GM18520 (cell line): ENCODE data around the gene ZBTB47.

Source experiments
- ATAC-seq: cut with Tn5 transposase; IDR thresholded peaks from one replicate; pipeline ENCODE4 v1.9.1; 2021; ENCODE audit not compliant: unreplicated experiment

ZBTB47 gene

DNA sequence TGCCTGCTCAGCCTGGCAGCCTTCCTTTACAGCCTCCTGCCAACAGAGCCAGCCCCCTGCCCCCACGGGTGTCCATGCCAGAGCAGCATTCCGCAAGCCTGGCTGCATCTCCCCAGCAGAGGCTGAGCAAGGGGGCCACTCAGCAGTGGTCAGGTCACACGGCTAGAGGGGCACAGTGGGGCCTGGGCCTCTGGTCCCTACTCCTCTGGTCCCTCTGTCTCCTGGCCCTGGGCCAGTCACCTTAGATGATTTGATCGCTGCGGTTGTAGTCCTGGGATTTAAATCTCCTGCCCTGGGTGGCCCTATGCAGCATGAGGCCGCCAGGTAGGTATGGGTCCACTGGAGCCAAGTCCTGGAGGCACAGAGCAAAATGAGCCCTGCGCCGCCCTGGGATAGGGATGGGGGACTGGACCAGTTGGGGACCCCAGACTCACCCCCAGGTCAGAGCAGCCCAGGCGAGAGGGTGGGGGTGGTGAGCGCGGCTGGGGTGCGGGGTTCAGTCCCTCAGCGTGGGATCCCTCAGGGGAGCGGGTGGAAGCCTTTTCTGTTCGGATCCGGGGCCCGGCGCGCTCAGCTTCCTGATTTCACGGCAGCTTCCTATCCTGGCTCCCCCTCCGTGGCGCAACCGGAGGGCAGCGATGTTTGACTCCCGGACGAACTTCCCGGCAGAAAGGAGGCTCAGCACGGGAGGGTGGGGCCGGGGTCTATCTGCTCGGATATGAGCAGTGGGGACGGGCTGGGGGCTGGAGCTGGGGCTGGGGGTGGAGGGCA, at the start of gene ZBTB47:
ZBTB47 (plus strand) TSS at position 138 of the 771 bp plus-strand sequence. CDS start 4,659 bp downstream, outside the sequence.
- ATAC-seq, result no peak

DNA sequence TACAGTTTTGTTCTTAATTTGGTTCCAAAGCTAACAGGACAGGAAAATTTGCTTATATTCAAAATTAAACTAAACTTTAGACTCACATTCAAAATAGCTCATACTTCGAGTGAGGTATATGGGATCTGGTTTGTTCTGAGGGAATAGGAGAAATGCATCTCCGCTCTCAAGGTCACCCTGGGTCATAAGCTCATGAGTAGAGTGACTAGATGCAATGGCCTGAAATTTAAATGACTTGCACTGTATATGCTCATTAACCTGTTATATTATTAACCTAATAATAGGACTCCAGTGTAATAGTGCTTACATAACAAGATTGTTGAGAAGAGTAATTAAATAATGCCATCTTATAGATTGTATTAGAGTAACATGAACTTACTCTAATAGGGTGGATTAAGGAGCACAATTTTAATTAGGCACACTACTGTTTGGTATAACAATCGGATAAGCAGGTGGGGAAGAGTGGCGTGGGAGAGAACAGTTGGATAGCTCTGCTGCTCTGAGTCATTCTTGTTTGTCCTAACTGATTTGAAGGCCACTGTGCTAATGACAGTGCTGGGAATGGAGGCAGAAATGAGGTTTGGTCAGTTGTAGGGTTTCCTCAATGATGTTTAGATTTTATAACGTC, 47.8 kb upstream of the ZBTB47 start:
- ATAC-seq, result no peak

DNA sequence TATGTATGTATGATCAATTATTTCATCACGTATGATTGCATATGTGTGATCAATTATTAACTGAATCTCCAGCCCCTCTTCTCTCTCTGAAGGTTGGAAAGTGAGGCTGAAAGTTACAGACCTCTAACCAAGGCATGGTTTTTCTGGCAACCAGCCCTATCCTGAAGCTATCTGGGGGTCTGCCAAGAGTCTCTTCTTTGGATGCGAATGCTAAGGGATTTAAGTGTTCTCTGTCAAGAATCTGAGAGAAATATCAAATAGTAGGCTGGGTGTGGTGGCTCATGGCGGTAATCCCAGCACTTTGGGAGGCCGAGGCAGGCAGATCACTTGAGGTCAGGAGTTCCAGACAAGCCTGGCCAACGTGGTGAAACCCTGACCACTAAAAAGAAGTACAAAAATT, 44.9 kb upstream of the ZBTB47 start:
- ATAC-seq, result no peak

DNA sequence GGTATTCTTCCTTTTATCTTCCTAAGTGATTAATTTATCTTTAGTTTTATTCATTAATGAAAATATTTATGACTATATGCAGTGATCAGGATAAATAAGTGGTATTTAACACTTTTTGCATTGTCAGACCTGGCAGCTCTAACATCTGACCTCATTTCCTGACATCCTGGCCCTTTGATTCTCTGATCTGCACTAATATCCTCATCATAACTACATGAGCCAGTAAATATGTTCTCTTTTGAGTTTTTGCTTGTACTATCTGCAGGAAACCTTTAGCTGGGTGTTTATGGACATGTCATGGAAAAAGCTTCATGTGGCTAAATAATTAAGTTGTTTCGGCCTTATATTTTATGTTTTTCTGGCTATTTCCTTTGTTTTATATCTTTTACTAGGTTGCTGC, 42.5 kb upstream of the ZBTB47 start:
- no peak for ATAC-seq

DNA sequence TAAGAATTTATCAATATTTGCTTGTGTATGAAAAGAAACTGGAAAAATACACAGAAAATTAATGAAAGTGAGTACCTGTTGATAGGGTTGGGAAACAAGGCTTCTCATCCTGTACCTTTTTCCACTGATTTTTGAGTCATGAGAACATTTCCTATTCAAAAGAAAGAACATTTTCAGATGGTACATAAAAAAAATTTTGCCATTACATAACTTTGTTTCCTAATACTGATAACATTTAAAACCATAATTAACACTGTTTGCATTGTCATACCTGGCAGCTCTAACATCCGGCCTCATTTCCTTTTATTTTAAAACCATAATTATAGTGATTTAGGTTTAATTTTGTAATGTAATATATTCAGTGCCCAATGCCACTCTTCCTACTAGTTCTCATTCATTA, 41.3 kb upstream of the ZBTB47 start:
- no peak for ATAC-seq

DNA sequence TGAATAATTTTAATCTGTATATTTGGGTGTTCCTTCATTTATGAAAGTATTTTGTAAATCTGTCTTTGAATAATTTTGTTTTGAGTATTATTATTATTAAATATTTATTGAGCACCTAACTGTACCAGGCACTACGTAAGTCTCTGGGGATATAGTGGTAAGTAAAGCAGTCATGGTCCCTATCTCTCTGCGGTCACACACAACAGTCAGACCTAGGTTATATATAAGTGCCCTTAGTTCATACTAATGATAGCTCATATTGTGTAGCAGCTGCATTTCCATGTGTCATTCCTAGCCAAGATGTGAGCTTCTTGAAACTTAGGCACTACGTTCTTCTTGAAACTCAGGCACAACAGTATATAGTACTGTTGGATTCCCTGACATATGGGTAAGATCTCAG, 40.6 kb upstream of the ZBTB47 start:
- no peak for ATAC-seq

DNA sequence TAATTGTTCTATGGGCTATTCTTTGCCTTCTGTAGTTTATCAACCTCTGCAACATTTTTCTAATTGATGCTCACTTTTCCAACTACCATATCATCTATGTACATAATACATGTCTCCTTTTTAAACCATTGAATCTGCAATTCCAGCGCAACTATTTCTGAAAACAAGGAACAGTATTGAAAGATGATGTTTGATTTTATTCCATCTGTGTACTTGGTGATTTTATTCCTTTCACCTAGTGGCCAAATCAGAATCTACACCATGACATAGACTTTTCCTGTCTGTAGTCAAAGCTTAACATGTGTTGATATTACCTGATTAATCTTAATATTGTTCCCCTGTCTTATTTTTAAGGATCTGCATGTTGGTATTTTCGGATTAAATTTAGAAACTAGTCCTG, 40.0 kb upstream of the ZBTB47 start:
- ATAC-seq, result no peak

DNA sequence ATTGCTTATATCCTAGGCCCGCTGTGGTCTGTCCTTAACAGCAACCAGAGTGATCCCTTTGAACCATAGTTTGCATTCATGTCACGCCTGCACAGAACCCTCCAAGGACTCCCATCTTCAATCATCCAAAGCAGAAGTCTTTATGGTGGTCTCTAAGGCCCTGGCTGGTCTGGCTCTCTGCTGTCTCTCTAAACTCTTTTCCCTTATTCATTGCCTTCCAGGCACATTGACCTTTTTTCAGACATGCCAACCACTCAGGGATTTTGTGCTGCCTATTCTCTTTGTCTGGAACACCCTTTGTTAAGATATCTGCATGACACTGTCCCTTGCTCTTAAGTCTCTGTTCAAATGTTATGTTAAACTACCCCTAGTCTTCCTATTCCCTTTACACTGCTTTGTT, 21.9 kb upstream of the ZBTB47 start:
- ATAC-seq, result no peak

DNA sequence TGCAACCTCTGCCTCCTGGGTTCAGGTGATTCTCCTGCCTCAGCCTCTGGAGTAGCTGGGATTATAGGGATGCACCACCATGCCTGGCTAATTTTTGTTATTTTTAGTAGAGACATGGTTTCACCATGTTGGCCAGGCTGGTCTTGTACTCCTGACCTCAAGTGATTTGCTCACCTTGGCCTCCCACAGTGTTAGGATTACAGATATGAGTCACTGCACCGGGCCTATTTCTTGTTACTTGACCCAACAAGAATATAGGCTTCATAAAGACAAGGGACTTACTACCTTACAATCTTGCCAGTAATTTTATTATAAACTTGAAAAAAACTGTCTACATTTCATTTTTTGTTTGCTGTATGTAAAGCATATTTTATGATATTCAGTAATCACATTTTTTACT, 21.4 kb upstream of the ZBTB47 start:
- no peak for ATAC-seq

DNA sequence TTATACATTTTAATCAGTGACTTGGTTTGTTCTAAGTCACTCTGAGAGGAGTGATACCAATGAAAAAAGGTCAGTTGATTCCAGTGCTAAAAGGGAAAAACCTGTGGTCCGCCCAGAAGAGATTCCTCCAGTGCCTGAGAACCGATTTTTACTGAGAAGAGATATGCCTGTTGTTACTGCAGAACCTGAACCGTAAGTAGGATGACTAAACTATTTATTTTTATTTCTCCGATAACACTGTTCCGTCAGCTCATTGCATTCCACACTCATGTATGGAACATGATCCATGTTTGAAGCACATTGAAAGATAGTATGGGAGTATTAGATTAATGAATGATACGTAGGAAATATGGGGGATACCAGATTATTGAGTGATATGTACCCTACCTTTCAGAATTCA, 20.0 kb upstream of the ZBTB47 start:
- no peak for ATAC-seq

DNA sequence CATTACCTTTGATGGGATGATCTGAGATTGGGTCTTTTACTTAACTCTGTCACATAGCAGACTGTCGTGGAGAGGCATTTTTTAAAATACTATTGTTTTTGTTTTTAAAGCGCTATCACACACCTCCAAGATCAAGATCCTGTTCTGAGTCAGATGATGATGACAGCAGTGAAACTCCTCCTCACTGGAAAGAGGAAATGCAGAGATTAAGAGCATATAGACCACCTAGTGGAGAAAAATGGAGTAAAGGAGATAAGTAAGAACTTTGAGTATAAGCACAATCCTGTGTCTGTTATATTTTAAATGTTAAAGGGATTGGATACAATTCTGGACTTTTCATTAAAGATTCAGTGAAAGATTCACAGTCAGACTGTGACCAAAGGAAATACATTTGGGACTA, 18.4 kb upstream of the ZBTB47 start:
- ATAC-seq, result no peak

DNA sequence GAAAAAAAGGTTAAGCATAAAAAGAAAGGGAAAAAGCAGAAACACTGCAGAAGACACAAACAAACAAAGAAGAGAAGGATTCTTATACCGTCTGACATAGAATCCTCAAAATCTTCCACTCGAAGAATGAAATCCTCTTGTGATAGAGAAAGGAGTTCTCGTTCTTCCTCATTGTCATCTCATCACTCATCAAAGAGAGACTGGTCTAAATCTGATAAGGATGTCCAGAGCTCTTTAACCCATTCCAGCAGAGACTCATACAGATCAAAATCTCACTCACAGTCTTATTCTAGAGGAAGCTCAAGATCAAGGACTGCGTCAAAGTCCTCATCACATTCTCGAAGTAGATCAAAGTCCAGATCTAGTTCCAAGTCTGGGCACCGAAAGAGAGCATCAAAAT, 16.5 kb upstream of the ZBTB47 start:
- no peak for ATAC-seq

DNA sequence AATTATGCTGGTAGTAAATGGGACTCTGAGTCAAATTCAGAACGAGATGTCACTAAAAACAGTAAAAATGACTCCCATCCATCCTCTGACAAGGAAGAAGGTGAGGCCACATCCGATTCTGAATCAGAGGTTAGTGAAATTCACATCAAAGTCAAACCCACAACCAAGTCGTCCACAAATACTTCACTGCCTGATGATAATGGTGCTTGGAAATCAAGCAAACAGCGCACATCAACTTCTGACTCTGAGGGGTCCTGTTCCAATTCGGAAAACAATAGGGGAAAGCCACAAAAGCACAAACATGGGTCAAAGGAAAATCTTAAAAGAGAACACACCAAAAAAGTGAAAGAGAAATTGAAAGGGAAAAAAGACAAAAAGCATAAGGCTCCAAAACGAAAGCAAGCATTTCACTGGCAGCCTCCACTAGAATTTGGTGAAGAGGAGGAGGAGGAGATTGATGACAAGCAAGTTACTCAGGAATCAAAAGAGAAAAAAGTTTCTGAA, 15.1 kb upstream of the ZBTB47 start:
- no peak for ATAC-seq

DNA sequence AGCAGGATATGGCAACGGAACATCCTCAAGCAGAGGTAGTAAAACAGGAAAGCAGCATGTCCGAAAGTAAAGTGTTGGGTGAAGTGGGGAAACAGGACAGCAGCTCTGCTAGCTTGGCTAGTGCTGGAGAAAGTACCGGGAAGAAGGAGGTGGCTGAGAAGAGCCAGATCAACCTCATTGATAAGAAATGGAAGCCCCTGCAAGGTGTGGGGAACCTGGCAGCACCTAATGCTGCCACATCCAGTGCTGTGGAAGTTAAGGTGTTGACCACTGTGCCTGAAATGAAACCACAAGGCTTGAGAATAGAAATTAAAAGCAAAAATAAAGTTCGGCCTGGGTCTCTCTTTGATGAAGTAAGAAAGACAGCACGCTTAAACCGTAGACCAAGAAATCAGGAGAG, 14.3 kb upstream of the ZBTB47 start:
- no peak for ATAC-seq

DNA sequence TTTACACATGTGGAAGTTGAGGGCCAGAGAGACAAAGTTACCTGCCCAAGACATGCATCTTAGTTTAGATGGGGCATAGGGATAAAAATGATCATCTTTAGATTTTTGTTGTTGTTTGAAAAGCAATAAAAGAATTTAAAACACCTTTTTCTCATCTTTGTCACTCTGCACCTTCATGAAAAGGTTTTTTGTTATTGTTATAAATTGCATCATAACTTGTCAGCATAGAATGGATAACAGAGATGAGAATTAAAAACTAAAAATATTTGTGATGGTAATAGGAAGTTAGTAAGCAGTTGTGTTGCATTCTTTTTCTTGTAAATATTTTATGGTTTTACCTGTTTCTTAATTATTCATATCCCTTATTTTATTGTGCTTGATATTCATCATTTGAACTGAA, 13.4 kb upstream of the ZBTB47 start:
- no peak for ATAC-seq

DNA sequence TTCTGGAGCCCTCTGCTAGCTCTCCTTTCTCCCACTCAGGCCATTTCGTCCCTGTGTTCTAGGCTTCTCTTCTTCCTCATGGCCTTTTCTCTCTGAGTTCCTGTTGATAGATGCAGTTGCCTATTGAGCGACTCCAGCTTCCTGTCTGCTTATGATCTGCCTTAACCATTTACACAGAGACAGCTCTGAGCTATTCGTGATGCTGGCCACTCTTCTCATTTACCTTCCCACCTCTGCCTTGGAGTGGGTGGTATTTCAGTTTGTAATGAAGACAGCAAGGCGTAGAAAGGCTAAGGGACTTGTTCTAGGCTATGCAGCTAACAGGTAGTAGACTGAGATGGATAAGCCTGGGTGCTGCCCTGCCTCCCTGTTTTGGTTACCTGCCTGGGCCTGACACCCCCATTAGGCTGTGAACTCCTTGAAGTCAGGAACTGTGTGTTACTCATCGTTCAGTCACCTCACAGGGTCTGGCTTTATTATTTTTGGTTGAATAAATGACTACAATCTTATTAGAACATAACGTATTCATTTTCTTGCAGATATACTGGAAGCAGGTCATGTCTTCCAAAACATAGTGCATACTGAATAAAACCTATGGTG, 12.6 kb upstream of the ZBTB47 start:
- ATAC-seq, result no peak

DNA sequence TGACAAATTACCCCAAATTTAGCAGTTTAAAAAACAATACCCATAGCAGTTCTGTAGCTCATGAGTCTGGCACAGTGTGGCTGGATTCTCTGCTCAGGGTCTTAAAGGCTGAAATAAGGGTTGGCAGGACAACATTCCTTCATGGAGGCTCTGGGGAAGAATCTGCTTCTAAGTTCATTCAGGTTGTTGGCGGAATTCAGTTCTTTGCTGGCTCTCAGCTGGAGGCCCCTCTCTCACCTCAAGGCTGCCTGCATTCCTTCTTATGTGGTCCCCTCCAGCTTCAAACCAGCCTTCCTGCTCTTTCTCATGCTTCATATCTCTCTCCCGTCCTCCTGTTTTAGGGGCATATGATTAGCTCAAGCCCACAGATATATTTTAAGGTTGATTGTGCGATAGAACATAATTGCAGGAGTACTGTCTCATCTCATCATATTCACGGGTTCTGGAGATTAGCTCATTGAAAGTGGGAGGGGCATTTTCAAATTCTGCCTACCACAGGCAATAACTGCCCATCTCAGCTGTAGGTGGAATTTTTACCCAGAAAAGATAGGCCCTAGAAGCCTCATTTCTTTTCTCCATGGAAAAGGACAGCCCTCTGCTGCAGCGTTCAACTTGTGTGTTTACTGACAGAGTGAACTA, 5.6 kb upstream of the ZBTB47 start:
- no peak for ATAC-seq

DNA sequence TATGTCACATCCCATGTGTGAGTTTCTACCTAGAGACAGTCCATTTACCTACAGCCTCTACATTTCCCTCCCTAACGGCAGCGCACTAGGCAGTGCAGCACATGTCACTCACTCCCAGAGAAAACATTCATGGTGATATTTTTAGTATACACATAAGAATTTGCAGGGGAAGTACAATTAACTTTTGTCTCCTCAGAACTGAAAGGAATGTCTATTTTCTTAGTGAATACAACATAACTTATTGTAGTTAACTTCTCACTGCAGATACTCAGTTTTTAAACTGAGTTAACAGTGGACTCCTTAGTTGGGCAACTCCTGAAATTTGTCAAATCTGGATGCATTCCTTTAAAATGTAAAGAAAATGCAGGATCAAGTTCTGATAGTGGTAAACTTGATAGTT, 4.5 kb upstream of the ZBTB47 start:
- ATAC-seq, result no peak

DNA sequence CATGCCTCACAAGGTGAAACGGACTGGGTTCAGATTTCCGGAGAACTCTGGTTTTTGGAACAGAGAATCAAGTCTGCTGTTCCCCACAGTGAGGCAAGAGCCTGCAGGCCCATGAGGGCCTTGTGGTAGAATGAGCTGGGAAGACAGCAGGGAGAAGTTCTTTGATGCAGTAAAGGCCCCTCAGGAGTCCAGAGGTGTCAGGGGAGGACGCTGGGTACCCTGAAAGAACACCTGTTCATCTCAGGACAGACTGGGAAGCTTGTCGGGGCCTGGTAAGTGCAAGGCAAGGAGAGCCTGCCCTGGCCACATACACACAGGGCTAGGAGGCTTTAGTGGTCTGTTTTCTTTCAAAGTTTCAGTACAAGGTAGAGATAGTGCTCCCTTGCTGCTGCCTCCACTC, 3.7 kb upstream of the ZBTB47 start:
- no peak for ATAC-seq

DNA sequence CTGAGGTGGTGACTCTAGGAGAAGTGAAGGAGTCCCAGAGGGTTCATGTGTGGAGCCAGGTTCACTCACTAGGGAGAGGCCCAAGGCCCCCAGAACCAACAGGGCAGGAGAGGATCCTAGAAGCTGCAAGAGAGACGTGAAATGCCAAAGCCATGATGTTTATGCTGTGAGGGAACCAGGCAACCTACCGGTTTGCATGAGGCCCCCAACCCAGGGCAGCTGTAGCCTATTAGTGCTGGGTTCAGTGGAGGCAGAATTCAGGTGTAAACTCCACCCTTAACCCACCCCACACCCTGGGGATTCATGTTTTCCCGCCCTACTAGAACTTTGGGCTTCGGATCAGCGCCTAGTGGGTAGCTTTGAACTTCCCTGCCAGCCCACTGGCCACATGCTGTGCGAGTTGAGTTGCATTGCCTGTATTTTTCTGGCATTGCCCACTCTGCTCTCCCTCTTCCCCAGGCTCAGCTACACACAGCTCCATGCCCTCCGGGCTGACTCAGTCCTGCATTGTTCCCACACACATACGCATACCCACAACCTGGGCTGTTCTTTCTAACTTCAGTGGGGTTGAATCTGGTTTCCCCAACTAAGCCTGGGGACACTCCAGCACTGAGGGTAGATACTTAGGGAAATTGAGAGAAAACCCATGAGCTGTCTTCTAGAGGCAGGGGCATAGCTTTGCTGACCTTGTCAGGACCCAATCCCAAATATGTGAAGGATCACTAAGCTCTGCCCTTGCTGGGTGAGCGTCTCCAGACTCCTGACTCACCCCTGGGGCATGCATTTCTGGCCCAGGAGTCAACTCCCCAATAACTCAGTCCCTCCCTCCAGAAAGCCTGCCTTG, 2.0 kb upstream of the ZBTB47 start:
- no peak for ATAC-seq

DNA sequence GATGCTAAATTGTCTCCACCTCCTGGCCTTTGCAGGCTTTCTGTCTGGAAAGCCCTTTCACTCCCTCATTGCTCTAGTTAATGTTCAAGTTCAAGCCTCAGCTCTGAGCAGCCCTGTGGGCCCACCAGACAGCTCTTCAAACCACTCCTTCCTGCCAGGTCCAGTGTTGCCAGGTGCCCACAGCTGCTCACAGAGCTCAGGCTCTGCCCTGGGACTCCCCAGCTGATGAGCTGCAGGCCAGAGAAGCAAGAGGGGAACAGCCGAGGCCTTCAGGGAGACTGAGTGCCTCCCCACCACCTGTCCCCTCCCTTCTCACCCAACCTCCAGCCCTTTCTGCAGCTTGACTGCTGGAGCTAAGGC, 1.3 kb upstream of the ZBTB47 start:
- no peak for ATAC-seq
